ENCODE measurements around the gene PRR9. TPM values are rescaled to one million over a fixed set of nuclear protein-coding genes. Genes with fewer than 3 reads are reported as not detected.
"Not testable (repeated sequence)": the region's sequence is repeated elsewhere in the genome, so short reads cannot be mapped to it uniquely, and the experiment has no call there.

PRR9 gene
- total RNA-seq, 2 experiments from 2014 or later: not detected

GRCh38 chr1:153227810-153228209 is 10.4 kb downstream of the PRR9 start:
- ChIA-PET POLR2A (no interaction called here), CTCF (no interaction called here)

- CTCF ChIA-PET: interaction anchor here (1.4 kb wide), 1 partner anchor 8 kb away, joined by 8 read pairs; no protein-coding TSS in a partner anchor
- POLR2A ChIA-PET: no interaction called here
Observed at GRCh38 chr1:153228491-153228890, 11.1 kb downstream of the PRR9 start.

- CTCF ChIA-PET: interaction anchor here (1.4 kb wide), 1 partner anchor 9 kb away, joined by 8 read pairs; no protein-coding TSS in a partner anchor
- POLR2A ChIA-PET: not testable (repeated sequence)
Observed at GRCh38 chr1:153229076-153229829, 11.9 kb downstream of the PRR9 start.

DNA sequence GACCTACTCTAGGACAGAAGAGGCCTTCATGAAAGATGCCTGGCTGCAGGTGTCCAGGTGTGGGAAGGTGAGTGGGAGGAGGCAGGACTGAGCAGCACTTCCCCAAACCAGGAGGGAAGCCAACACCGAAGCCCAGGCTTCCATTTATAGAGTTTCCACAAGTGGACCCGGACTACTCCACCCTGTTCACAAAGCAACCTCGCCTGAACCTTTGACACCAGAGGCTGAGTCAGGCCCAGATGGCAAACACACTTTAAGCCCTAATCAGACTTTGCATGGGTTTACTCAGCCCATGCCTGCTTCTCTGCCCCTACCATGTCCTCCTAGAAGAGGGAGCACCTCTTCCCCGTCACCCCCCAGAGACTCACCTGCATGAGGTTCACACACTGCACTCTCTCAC is 14.0 kb downstream of the PRR9 start:
- ChIA-PET POLR2A (no interaction called here), CTCF (interaction anchor here (0.9 kb wide), 1 partner anchor 10 kb away, joined by 3 read pairs; no protein-coding TSS in a partner anchor)

GRCh38 chr1:153231785-153232184 is 14.4 kb downstream of the PRR9 start:
- ChIA-PET POLR2A (no interaction called here), CTCF (interaction anchor here (0.9 to 1.2 kb wide), 2 partner anchors 10 to 11 kb away, joined by 3 read pairs; no protein-coding TSS in a partner anchor)

DNA sequence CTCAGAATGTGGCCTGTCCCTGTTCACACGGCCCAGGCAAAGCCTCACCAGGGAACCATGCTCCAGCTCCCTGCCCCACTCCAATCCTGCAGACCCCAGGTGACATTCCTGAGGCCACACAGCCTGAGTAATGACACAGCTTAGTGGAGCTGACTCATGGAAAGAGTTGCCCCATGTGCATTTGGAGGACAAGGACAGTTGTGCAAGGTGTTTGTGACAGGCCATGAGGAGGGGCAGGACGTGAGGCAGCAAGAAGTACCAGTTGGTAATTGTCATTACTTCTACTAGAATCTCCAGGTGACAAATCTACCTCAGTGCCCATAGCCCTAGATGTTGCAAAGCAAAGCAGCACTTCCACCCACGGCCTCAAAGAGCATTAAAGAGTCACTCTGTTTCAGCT is 15.2 kb downstream of the PRR9 start:
- ChIA-PET CTCF (interaction anchor here (1.2 kb wide), 1 partner anchor 11 kb away, joined by 3 read pairs; no protein-coding TSS in a partner anchor), POLR2A (no interaction called here)

DNA sequence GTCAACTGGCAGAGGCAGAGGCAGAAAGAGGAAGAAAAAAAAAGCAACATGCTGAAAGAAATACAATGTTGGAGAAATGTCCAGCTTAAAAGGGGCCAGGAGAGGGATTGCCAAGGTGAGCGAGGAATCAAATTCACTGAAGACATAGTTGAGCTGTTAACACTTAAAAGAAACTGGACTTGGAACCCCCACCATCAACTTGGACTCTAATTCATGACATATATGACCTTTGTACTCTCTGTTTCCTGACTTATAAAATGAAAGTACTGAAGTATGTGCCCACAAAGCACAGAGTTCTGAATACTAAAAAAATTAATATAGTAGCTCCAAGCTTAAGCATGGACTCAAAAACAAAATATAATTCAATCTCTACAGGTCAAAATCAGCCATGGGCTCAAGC is 16.1 kb downstream of the PRR9 start:
- CTCF ChIA-PET: no interaction called here
- POLR2A ChIA-PET: no interaction called here

DNA sequence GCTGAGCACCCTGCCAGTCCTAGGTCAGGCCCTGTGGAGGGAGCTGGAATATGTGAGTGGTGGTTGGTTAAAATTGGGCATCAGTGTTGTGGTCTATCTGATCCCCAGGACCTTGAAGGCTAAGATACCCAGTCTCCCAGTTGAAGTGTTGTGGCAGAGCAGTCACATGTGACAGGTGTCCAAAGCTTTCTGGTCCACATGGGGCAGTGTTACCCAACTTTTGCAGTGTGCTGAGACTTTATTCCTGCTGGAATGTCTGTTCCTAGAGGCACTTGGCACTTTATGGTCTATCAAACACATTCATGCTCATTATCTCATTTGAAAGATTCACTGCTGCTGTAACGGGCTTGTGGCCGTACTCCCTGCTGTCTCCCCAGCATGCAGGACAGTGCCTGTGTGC is 21.1 kb downstream of the PRR9 start:
- ChIA-PET CTCF (no interaction called here), POLR2A (no interaction called here)

DNA sequence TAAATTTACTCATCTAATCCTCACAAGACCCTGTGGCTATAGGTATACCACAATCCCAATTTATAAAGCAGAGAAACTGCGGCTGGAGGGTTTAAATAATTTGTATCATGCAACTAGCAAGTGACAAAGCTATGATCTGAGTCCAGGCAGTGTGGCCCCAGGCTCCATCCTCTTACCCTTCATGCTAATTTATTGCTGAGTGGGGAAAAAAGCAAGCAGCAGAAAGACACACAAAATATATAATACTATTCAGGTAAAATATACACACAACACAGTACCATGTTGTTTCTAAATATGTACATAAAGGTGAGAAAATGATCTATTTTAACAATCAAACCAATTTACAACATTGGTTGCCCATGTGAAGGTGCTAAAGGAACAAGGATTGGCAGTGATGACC is 24.8 kb downstream of the PRR9 start:
- CTCF ChIA-PET: interaction anchor here (1.4 kb wide), 1 partner anchor 13 kb away, joined by 4 read pairs; no protein-coding TSS in a partner anchor
- POLR2A ChIA-PET: no interaction called here

DNA sequence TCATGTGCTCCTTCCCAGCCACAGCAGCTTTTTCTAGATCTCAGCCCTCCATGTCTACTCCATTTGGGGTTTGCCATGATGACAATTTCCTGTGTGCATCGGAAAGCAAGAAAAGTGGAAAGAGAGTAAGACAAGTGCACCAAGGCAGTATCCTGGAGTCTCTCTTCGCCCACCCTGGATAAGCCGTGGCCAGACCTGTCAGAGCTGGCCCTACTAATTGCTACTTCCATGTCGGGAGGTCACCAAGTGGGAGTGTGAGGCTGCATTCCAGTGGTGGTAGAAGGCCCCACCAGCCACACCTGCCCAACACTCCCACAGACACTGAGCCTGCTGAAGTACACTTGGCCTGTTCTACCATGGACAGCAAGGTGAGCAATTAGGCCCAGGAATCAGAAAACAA is 28.1 kb downstream of the PRR9 start:
- POLR2A ChIA-PET: no interaction called here
- CTCF ChIA-PET: no interaction called here

GRCh38 chr1:153246018-153246417 is 28.6 kb downstream of the PRR9 start:
- POLR2A ChIA-PET: no interaction called here
- CTCF ChIA-PET: no interaction called here

DNA sequence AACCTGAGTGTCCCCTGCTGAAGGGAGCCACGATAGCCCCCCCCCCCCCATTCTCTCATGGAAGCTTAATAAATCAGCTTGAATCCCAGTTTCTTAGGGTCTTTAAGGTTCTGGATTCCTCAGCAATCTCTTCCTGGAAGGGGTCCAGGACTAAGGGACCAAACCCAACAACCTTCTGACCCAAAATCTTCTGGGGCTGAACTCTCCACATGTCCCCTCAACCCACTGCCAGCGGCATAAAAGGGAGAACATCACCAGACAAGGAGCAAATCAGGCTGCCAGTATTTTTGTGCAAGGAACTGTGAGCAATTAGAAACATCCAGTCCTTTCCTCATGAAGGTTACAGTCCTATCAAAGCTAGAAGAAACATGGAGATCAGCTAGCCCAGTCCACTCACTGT is 29.4 kb downstream of the PRR9 start:
- POLR2A ChIA-PET: no interaction called here
- CTCF ChIA-PET: interaction anchor here (1.0 kb wide), 1 partner anchor 23 kb away, joined by 3 read pairs; no protein-coding TSS in a partner anchor

DNA sequence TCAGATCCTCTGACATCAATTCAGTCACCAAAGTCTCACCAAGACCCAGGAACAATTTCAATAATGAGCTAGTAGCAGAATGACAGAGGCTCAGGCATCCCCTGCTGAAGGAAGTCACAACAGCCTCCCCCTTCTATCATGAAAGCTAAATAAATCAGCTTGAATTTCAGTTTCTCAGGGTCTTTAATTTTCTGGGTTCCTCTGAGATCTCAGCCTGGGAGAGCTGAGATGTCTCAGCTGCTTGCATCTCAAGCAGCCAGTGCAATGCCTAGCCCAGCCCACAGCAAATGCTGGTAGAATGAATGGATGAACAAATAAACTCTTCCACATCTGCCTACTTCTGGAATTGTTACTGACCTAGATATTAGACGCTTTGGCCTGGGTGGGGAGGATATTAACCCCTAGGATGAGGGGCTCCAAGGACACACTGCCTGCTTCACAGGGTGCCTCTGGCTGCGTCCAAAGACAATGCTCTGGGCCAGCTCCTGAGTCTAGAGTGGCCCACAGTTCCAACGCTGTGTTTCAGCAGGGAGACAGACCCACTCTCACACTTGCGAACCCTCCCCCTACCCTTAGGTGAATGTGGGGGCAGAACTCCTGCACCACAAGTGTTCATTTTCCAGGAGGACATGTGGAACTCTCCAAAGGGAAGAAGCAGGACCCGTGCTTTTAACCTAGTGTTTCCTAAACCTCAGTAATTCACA is 30.9 kb downstream of the PRR9 start:
- ChIA-PET CTCF (interaction anchor here (0.6 kb wide), 1 partner anchor 1422 kb away, joined by 3 read pairs; no protein-coding TSS in a partner anchor), POLR2A (no interaction called here)

- POLR2A ChIA-PET: no interaction called here
- CTCF ChIA-PET: no interaction called here
Observed at GRCh38 chr1:153250166-153250565, 32.8 kb downstream of the PRR9 start.

DNA sequence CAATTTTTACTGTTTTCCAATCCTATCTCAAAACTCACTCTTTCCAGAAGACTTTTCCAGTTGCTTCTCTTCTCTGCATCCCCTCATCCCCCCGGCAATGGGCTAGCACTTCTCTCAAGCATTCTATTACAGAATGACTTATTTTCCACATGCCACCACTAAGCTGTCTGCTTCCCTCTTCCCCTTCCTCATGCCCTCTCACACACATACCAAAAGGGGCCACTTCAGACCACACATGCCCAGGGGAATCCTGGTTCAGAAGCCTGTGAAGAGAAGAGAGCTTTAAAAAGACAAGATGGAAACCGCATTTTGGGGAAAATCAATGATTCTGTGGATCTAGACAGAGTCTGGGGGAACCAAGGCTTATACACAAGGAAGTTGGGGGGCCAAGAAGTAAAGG is 33.7 kb downstream of the PRR9 start:
- POLR2A ChIA-PET: no interaction called here
- CTCF ChIA-PET: no interaction called here

DNA sequence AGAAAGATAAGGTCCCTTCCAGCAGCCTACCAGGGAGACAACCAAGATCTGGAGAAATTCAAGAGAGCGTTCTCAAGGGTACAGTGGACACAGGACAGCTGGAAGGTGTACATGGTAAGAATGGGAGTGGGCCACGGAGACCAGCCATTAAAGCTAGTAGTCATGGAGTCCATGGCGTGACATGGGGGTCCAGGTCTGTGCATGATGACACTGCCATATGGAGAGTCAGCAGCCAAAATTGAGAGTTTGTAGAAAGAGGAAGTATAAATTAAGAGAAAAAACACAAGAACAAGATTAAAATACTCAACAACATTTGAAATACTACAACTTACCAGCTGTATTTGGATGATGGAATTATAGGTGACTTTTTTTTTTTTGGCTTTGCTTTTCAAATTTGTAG is 34.2 kb downstream of the PRR9 start:
- ChIA-PET POLR2A (no interaction called here), CTCF (no interaction called here)

DNA sequence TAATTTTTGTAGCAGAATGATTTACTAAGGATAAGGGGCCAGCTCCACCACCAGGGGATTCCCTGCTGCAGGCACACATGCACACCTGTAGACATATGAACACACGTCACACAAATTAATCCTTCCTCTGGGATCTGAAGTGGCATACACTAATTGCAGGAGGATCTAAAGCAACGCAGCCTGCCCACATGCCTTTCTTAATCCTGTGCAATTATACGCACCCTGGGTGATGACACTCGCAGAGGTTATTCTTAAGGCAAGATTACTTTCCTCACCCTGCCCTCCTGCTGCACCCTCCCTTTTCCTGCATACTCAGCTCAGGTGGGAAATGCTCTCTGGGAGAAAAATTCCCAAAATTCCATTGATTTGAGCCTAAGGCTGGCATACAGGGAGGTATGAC is 34.6 kb downstream of the PRR9 start:
- CTCF ChIA-PET: no interaction called here
- POLR2A ChIA-PET: no interaction called here

DNA sequence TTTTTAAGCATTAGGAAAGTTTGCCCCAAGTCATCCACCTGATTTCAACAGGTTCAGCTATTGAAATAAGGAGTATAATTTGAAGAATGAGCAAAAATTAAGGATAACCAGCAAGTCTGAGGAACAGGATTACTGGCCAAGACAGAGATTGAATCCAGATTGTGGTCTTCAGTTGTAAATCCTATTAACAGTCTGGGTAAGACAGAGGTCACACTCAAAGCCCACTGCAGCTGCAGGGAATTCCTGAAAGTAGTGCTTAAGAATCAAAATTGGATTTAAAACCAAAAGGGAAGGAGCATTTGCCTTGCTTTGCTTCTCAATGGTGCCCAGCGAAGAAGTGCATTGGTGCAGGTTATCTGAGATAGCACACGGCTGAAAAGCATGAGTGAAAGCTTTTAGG is 35.7 kb downstream of the PRR9 start:
- ChIA-PET CTCF (no interaction called here), POLR2A (no interaction called here)

GRCh38 chr1:153253693-153254092 is 36.3 kb downstream of the PRR9 start:
- ChIA-PET POLR2A (no interaction called here), CTCF (no interaction called here)

DNA sequence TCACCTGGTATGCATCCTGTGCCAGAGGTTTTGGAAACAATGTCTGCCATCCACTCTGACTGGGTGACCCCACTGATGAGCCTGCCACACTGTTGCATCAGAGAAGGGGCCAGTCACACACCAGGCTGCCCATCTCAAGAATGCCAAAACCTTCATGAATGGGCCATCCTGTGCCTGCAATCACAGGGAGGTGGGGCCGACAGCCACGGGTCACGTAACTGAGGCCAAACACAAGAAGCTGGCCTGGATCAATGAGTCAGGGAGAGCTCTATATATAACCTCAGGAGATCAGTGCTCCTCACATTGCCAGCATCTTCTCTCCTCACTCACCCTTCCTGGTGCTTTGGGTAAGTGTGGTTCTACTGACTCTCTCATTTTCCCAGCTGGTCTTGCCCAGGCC is 42.0 kb downstream of the PRR9 start, which contains the start of gene LORICRIN:
Gene LORICRIN (plus strand): TSS at position 301 of the 400 bp plus-strand sequence. CDS start 1,263 bp downstream, outside the sequence.
- CTCF ChIA-PET: no interaction called here
- POLR2A ChIA-PET: no interaction called here

DNA sequence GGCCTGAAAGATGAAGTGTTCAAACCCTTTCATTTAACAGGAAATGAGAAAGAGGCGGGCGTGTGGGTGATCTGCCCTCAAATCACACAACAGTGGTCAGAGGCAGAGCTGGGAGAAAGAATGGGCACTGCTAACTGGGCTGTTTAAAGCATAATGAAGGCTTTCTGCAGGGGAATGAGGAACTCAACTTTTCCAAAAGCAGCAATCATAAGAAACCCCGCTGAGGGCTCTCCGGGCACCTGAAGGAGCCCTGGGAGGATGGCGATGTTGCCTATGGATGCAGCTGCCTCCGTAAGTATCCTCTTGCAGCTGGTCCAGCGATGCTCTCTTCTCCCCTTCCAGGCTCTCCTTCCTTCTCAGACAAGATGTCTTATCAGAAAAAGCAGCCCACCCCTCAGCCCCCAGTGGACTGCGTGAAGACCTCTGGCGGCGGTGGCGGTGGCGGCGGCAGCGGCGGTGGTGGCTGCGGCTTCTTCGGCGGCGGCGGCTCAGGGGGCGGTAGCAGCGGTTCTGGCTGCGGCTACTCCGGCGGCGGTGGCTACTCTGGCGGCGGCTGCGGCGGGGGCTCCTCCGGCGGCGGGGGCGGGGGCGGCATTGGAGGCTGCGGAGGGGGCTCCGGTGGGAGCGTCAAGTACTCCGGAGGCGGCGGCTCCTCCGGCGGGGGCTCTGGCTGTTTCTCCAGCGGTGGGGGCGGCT is 43.3 kb downstream of the PRR9 start:
- CTCF ChIA-PET: no interaction called here

More for the DNA sequence above, 43.3 kb downstream of the PRR9 start:
- POLR2A ChIA-PET: no interaction called here
